Right forelimb (tissue), 1 donor: Measurements from ENCODE around the gene AMPD3.
A peak's percentile ranks its signal among the peaks of the same experiment; 100 is the strongest.

Source experiments
- DNase-seq: peaks from one replicate; pipeline ENCODE4 v3.0.0-alpha.2; 2018

Gene AMPD3

GRCh38 chr11:10490032-10490397 is 35.0 kb downstream of the AMPD3 start:
- DNase-seq, result peak; percentile 33

- DNase-seq, result peak; percentile 61
These were observed 35.6 kb downstream of the AMPD3 start for GRCh38 chr11:10490398-10491241.

GRCh38 chr11:10492084-10492483 is 37.0 kb downstream of the AMPD3 start:
- DNase-seq, result peak; percentile 33

- peak; percentile 27 for DNase-seq
These were observed 38.1 kb downstream of the AMPD3 start for GRCh38 chr11:10493041-10493663.

- peak; percentile 33 for DNase-seq
These were observed 39.8 kb downstream of the AMPD3 start for GRCh38 chr11:10494636-10495463.

GRCh38 chr11:10495464-10495786 is 40.4 kb downstream of the AMPD3 start:
- DNase-seq, result no peak

GRCh38 chr11:10496296-10496936 is 41.4 kb downstream of the AMPD3 start:
- DNase-seq, result peak; percentile 16

- DNase-seq, result peak; percentile 23
These were observed 42.4 kb downstream of the AMPD3 start for GRCh38 chr11:10497371-10498021.

GRCh38 chr11:10498022-10498400 is 42.9 kb downstream of the AMPD3 start:
- DNase-seq, result peak; percentile 32

- DNase-seq, result peak; percentile 25
These were observed 43.6 kb downstream of the AMPD3 start for GRCh38 chr11:10498426-10499250.

GRCh38 chr11:10499452-10499851 is 44.4 kb downstream of the AMPD3 start:
- DNase-seq, result peak; percentile 11

GRCh38 chr11:10499874-10500601 is 45.0 kb downstream of the AMPD3 start:
- peak; percentile 20 for DNase-seq

- DNase-seq, result peak; percentile 39
These were observed 46.0 kb downstream of the AMPD3 start for GRCh38 chr11:10500757-10501684.

GRCh38 chr11:10502065-10502680 is 47.1 kb downstream of the AMPD3 start:
- peak; percentile 21 for DNase-seq

GRCh38 chr11:10502770-10503169 is 47.7 kb downstream of the AMPD3 start:
- DNase-seq, result peak; percentile 30

GRCh38 chr11:10503221-10503620 is 48.2 kb downstream of the AMPD3 start:
- DNase-seq, result no peak

GRCh38 chr11:10503777-10504480 is 48.9 kb downstream of the AMPD3 start:
- no peak for DNase-seq

GRCh38 chr11:10504490-10504889 is 49.4 kb downstream of the AMPD3 start:
- DNase-seq, result no peak
